Smooth muscle cell (in vitro differentiated cells): ENCODE measurements around the gene FAM13B. TPM values are rescaled to one million over a fixed set of nuclear protein-coding genes. Genes with fewer than 3 reads are reported as not detected.

Experiments used
- DNase-seq: peaks from one replicate; lab custom pipeline; 2025; ENCODE audit not compliant: unreplicated experiment; lab: John Stamatoyannopoulos, UW
- H2AFZ ChIP-seq: fragments of 200-600 bp; sonication (generic); 2 replicates; pipeline ENCODE4 v1.6.0; 2016; ENCODE audit warnings: antibody characterized with exemption, low read depth, mild to moderate bottlenecking
- H3F3A ChIP-seq: fragments of 200-600 bp; sonication (generic); 2 replicates; pipeline ENCODE4 v1.6.0; 2017; ENCODE audit warnings: antibody characterized with exemption, low read depth
- H3K27ac ChIP-seq: fragments of 200-600 bp; sonication (generic); 2 replicates; pipeline ENCODE4 v1.5.1; 2016; ENCODE audit warnings: low read depth, mild to moderate bottlenecking
- H3K27me3 ChIP-seq: fragments of 200-600 bp; sonication (generic); 2 replicates; pipeline ENCODE4 v1.6.1; 2016; ENCODE audit warnings: low read depth, mild to moderate bottlenecking
- H3K36me3 ChIP-seq: fragments of 200-600 bp; sonication (generic); 2 replicates; pipeline ENCODE4 v1.5.1; 2016; ENCODE audit warnings: low read depth
- H3K4me1 ChIP-seq: fragments of 200-600 bp; sonication (generic); 2 replicates; pipeline ENCODE4 v1.5.1; 2016; ENCODE audit warnings: low read depth
- H3K4me2 ChIP-seq: fragments of 200-600 bp; sonication (generic); 2 replicates; pipeline ENCODE4 v1.6.0; 2016; ENCODE audit warnings: mild to moderate bottlenecking
- H3K4me3 ChIP-seq: fragments of 200-600 bp; sonication (generic); 2 replicates; pipeline ENCODE4 v1.5.1; 2016; ENCODE audit warnings: mild to moderate bottlenecking
- H3K79me2 ChIP-seq: fragments of 200-600 bp; sonication (generic); 2 replicates; pipeline ENCODE4 v1.6.0; 2016; ENCODE audit warnings: low read depth, mild to moderate bottlenecking
- H3K9ac ChIP-seq: fragments of 200-600 bp; sonication (generic); 2 replicates; pipeline ENCODE4 v1.6.0; 2016; ENCODE audit warnings: low read depth
- H3K9me3 ChIP-seq: fragments of 200-600 bp; sonication (generic); replicated peaks from 2 replicates; pipeline ENCODE4 v1.5.1; 2016; ENCODE audit warnings: low read depth
- H4K20me1 ChIP-seq: fragments of 200-600 bp; sonication (generic); 2 replicates; pipeline ENCODE4 v1.6.0; 2016; ENCODE audit warnings: low read depth
- WGBS: methylation state at CpG from one replicate; pipeline ENCODE4 v1.1.7; 2016; ENCODE audit warnings: low lambda C conversion rate; 5-methylcytosine and 5-hydroxymethylcytosine counted together
- polyA plus RNA-seq: library from polyadenylated mRNA; unstranded; fragments of >200 nt; fragmentation: Nextera tagmentation; extraction: Ambion mirVana; gene quantifications from 2 replicates; pipeline ENCODE4 v1.2.1, GENCODE V29; 2016
- total RNA-seq: library from RNA; depleted of rRNA; stranded (reverse); fragments of >200 nt; gene quantifications from 2 replicates; pipeline ENCODE4 v1.2.3, GENCODE V29; 2014
- TF ChIP-seq, protein P1 (sequence below): fragments of 200-600 bp; sonication (generic); IDR thresholded peaks from 2 replicates; pipeline ENCODE4 v1.5.1; 2017; ENCODE audit warnings: borderline replicate concordance, mild to moderate bottlenecking, antibody characterized with exemption; ENCODE audit not compliant: insufficient read depth, poor library complexity, severe bottlenecking

FAM13B gene
- total and polyA plus RNA-seq, 2 experiments from 2014 or later = 3.8 to 15.1 TPM

- no peaks in the 10 kb centered on the region for H3K36me3 ChIP-seq
- no peaks in the 10 kb centered on the region for H4K20me1 ChIP-seq
- no peak overlapping the region for H3K4me3 ChIP-seq
- no peak overlapping the region for H3K4me2 ChIP-seq
- no peak for DNase-seq
- no peaks in the 10 kb centered on the region for H3K9me3 ChIP-seq
- H3K27me3 ChIP-seq = no peaks in the 10 kb centered on the region
- WGBS = 94% methylated on average over 3 of the region's 3 CpGs
- peaks cover 10% of the 10 kb centered on the region for H3K4me1 ChIP-seq
- no peaks in the 10 kb centered on the region for H3K79me2 ChIP-seq
- H3K9ac ChIP-seq = no peak overlapping the region
- H3K27ac ChIP-seq = no peak overlapping the region
- no peak overlapping the region for H2AFZ ChIP-seq
- H3F3A ChIP-seq = no peaks in the 10 kb centered on the region
- TF ChIP-seq, protein P1, sequence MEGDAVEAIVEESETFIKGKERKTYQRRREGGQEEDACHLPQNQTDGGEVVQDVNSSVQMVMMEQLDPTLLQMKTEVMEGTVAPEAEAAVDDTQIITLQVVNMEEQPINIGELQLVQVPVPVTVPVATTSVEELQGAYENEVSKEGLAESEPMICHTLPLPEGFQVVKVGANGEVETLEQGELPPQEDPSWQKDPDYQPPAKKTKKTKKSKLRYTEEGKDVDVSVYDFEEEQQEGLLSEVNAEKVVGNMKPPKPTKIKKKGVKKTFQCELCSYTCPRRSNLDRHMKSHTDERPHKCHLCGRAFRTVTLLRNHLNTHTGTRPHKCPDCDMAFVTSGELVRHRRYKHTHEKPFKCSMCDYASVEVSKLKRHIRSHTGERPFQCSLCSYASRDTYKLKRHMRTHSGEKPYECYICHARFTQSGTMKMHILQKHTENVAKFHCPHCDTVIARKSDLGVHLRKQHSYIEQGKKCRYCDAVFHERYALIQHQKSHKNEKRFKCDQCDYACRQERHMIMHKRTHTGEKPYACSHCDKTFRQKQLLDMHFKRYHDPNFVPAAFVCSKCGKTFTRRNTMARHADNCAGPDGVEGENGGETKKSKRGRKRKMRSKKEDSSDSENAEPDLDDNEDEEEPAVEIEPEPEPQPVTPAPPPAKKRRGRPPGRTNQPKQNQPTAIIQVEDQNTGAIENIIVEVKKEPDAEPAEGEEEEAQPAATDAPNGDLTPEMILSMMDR = no peak
These were observed 141.0 kb downstream of the FAM13B start for GRCh38 chr5:137891849-137892248.

- H4K20me1 ChIP-seq = no peaks in the 10 kb centered on the region
- no peaks in the 10 kb centered on the region for H3K9me3 ChIP-seq
- DNase-seq = no peak
- no peak overlapping the region for H3K9ac ChIP-seq
- H3K27me3 ChIP-seq = no peaks in the 10 kb centered on the region
- no peak overlapping the region for H3K4me3 ChIP-seq
- 67% methylated on average over 1 of the region's 1 CpG for WGBS
- peaks cover 10% of the 10 kb centered on the region for H3K4me1 ChIP-seq
- H3K27ac ChIP-seq = no peak overlapping the region
- H2AFZ ChIP-seq = no peak overlapping the region
- H3K4me2 ChIP-seq = no peak overlapping the region
- H3K79me2 ChIP-seq = no peaks in the 10 kb centered on the region
- no peaks in the 10 kb centered on the region for H3F3A ChIP-seq
- H3K36me3 ChIP-seq = no peaks in the 10 kb centered on the region
- TF ChIP-seq, protein P1 = no peak
These were observed 142.0 kb downstream of the FAM13B start for GRCh38 chr5:137890845-137891244.

- 66% methylated on average over 59 of the region's 59 CpGs for WGBS
- H3K9me3 ChIP-seq = no peaks in the 10 kb centered on the region
- peak within 1 kb of the TSS; percentile 70 for H3K4me2 ChIP-seq
- no peaks in the 10 kb centered on the region for H3K36me3 ChIP-seq
- H4K20me1 ChIP-seq = no peaks in the 10 kb centered on the region
- TF ChIP-seq, protein P1 = no peak
- no peak for DNase-seq
- peak within 1 kb of the TSS; percentile 76 for H2AFZ ChIP-seq
- H3K27me3 ChIP-seq = no peaks in the 10 kb centered on the region
- H3K79me2 ChIP-seq = no peaks in the 10 kb centered on the region
- no peak within 1 kb of the TSS for H3K27ac ChIP-seq
- H3F3A ChIP-seq = no peaks in the 10 kb centered on the region
- no peak within 1 kb of the TSS for H3K9ac ChIP-seq
- peaks cover 10% of the 10 kb centered on the region for H3K4me1 ChIP-seq
- H3K4me3 ChIP-seq = peak within 1 kb of the TSS; percentile 35
These were observed 143.8 kb downstream of the FAM13B start, which contains the start of gene PKD2L2 for GRCh38 chr5:137888863-137889759. Gene PKD2L2, plus strand, starts transcription at chr5:137889457. Its CDS starts 35 bp downstream, at chr5:137889492.
